GM19438 (cell line): ENCODE data around the gene PRSS56.

Experiments
- ATAC-seq: cut with Tn5 transposase; IDR thresholded peaks from one replicate; pipeline ENCODE4 v1.9.1; 2021; ENCODE audit warnings: low read depth; ENCODE audit not compliant: unreplicated experiment

The PRSS56 gene

GRCh38 chr2:232519581-232520438 lies at the start of gene PRSS56:
Gene PRSS56 (plus strand): TSS chr2:232520388. CDS start chr2:232520599, 211 bp downstream.
- ATAC-seq, result no peak

DNA sequence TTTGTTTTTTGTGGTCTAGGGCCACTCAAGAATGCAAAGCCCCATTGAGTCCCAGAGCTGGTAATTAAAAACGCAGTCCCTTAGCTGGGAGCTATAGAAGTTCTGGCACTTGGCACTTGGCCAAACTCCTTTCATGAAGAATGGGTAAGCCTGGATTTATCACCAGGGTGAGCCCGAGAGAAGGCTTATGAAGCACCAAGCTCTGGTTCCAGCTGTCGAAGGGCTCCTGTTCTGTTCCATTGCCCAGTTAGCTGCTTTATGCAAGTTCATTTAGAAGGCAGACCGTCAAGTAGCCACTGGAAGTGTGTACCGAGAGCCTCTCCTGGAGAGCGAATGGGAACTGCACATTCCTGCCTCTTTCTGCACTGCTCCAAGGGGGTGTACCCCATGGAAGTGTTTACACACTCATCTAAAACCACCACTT lies 46.7 kb upstream of the PRSS56 start:
- no peak for ATAC-seq

DNA sequence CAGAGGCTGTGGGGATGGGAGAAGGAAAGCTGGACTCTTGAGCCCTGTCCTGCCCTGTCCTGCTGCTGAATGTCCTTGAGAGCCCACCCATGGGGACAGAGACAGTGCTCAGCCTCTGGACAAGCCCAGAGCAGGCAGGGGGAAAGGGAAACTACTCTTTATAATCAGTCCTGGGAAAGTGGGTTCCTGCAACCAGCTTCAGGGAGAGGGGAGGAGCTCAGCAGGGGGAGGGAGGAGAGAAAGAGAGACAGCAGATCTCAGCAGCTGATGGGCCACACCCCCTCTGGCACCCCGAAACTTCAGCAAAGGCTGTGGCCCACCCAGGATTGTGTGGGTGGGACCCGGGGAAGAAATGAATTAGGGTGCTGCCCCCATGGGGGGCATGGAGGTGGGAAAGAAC lies 44.1 kb upstream of the PRSS56 start:
- ATAC-seq, result no peak

DNA sequence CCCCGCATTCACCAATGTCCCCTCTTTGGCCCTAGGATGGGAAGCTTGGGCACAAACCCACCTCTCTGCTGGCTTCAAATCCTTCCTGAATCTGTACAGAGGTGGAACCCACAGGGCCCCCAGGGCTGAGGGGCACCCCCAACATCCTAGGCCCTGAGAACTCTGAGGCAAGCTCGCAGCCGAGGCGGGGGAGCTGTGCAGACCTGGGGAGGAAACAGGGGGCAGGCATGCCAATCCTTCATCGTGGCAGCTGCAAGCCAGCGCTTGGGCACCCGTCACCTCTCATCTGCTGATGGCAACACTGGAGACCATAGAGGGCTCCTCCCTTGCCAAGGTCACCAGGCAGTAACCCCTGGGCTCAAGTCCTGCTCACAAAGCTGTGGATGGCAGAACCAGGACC lies 43.4 kb upstream of the PRSS56 start:
- ATAC-seq, result no peak

- no peak for ATAC-seq
Measured at GRCh38 chr2:232477751-232478510, 42.3 kb upstream of the PRSS56 start.

GRCh38 chr2:232478571-232479340 lies 41.4 kb upstream of the PRSS56 start:
- no peak for ATAC-seq

- no peak for ATAC-seq
Measured at GRCh38 chr2:232479341-232480200, 40.6 kb upstream of the PRSS56 start.

GRCh38 chr2:232480201-232481190 lies 39.7 kb upstream of the PRSS56 start:
- ATAC-seq, result no peak

DNA sequence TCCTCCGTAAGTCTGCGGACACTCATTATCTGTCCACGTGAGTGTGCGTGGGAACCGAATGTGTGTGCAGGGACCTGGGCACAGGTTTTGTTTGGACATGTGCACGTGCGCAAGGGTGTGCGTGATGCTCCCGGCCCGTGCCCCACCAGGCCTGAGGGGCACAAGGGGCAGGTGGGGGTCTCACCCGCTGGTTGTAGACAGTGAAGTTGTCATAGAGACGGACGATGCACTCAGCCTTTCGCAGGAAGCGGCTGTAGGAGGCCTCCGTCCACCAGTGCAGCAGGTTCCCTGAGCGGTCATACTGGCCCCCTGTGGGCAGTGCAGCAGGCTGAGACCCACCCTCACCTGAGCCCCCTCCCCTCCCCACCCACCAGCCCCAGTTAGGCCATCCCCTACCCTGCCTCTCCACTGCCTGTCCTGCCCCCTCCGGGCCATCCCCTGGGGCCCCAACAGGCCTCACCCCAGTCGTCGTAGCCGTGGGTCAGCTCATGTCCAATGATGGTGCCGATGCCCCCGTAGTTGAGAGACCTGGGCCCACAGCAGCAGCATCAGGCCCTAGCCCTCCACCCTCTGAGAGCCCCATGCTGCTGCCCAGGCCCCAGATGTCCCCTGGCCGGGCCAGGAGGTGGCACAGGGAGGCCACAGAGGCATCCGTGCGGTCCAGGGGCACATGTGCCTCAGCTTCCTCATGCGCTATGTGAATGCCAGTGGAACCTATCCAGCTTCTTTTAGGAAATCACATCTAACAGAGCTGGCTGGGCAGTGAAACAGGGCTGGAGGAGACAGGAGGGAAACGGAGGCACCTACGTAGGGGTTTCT lies 38.7 kb upstream of the PRSS56 start:
- no peak for ATAC-seq

- no peak for ATAC-seq
Measured at GRCh38 chr2:232482301-232483238, 37.6 kb upstream of the PRSS56 start.

DNA sequence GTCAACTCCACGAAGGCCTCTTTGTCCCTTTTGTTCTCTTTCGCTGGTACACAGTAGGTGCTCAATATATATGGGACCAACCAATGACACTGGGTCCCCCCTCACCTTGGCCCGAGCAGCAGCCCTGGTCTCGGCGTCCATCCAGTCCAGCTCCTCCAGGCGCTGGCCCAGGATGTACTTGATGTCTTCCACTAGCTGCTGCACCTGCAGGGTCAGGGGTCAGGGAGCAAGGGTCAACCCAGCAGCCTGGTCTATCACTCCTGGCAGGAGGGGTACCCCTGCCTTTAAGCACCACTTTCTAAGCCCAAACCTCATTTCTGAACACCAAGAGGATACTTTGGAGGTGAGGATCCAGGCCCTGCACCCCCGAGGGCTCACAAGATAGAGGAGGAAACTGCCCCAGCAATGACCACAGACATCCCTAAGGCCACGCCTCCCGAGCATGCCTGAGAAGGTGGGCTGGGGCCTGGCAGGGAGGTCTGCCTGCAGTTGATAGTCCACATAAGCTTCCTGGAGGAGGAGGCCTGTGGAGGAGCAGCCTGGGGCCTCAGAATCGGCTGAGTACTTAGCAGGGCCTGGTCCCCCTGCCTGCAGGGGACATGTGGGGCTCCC lies 36.8 kb upstream of the PRSS56 start:
- no peak for ATAC-seq

- no peak for ATAC-seq
Measured at GRCh38 chr2:232483923-232484627, 36.1 kb upstream of the PRSS56 start.

DNA sequence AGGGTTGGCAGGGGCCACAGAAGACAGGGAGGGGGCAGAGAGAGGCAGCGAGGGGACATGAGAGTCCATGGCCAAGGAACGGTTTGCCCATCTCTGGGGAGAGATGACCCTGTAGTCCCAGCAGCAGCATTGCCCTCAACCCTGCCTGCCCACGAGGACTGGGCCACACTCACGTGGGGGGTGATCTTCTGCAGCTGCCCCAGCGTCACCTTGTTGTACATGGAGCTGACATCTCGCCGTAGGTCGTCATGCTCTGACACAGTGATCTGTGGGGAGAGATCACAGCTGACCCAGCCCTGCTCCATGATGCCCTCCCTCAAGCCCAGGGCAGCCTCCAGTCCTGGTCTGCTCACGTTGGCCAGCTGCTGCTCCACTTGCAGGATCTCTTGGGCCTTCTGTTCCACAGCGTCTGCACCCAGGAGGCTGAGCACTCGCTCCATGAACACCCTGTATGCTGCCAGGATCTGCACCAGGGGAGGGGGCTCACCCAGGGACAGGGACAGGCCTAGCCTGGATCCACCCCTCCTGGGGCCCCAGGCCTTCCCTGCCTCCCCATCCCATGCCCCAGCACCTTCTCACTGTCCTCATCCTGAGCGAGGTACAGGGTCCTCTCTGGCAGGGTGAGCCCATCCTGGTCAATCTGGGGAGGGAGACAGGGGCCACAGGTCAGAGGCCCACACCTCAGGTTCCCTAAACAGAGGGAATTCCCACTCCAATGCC lies 35.4 kb upstream of the PRSS56 start:
- no peak for ATAC-seq

GRCh38 chr2:232485348-232485756 lies 34.8 kb upstream of the PRSS56 start:
- ATAC-seq, result no peak
